G401.6 (cell line): ENCODE results near the gene TANC1.
"Not testable (repeated sequence)": the region's sequence is repeated elsewhere in the genome, so short reads cannot be mapped to it uniquely, and the experiment has no call there.

ENCODE experiments used
- FAIRE-seq: peaks from 2 replicates; lab custom pipeline; 2012; peaks lifted over from hg19 to GRCh38; lab: Jason Lieb, UNC

Gene TANC1

GRCh38 chr2:159118859-159119500 is 150.5 kb downstream of the TANC1 start:
- no peak for FAIRE-seq

GRCh38 chr2:159119652-159120257 is 151.3 kb downstream of the TANC1 start:
- FAIRE-seq = no peak

GRCh38 chr2:159123786-159124185 is 155.3 kb downstream of the TANC1 start:
- no peak for FAIRE-seq

GRCh38 chr2:159124441-159124911 is 156.0 kb downstream of the TANC1 start:
- no peak for FAIRE-seq

- FAIRE-seq = no peak
These were observed 156.6 kb downstream of the TANC1 start for GRCh38 chr2:159124931-159125467.

GRCh38 chr2:159125858-159126257 is 157.4 kb downstream of the TANC1 start:
- no peak for FAIRE-seq

GRCh38 chr2:159126432-159127022 is 158.1 kb downstream of the TANC1 start:
- no peak for FAIRE-seq

- FAIRE-seq = no peak
These were observed 159.8 kb downstream of the TANC1 start for GRCh38 chr2:159128191-159128590.

- FAIRE-seq = no peak
These were observed 160.8 kb downstream of the TANC1 start for GRCh38 chr2:159129269-159129668.

GRCh38 chr2:159129824-159130223 is 161.4 kb downstream of the TANC1 start:
- no peak for FAIRE-seq

- FAIRE-seq = no peak
These were observed 161.9 kb downstream of the TANC1 start for GRCh38 chr2:159130302-159130701.

- no peak for FAIRE-seq
These were observed 162.9 kb downstream of the TANC1 start for GRCh38 chr2:159131267-159131913.

- FAIRE-seq = no peak
These were observed 163.5 kb downstream of the TANC1 start for GRCh38 chr2:159131914-159132281.

- FAIRE-seq = no peak
These were observed 165.4 kb downstream of the TANC1 start for GRCh38 chr2:159133797-159134196.

GRCh38 chr2:159134979-159135378 is 166.5 kb downstream of the TANC1 start:
- FAIRE-seq = no peak

GRCh38 chr2:159136391-159136790 is 168.0 kb downstream of the TANC1 start:
- FAIRE-seq = no peak

- FAIRE-seq = no peak
These were observed 169.2 kb downstream of the TANC1 start for GRCh38 chr2:159137511-159138241.

GRCh38 chr2:159138642-159139182 is 170.3 kb downstream of the TANC1 start:
- FAIRE-seq = no peak

- no peak for FAIRE-seq
These were observed 170.9 kb downstream of the TANC1 start for GRCh38 chr2:159139216-159139933.

- FAIRE-seq = no peak
These were observed 171.8 kb downstream of the TANC1 start for GRCh38 chr2:159140070-159140769.

- not testable (repeated sequence) for FAIRE-seq
These were observed 172.4 kb downstream of the TANC1 start for GRCh38 chr2:159140821-159141220.
